Fibroblast of lung (primary cell): ENCODE data around the gene TBXT.

Experiments
- CTCF ChIP-seq, 2 donors: IDR thresholded peaks in 1 of 2; conservative IDR thresholded peaks in 1 of 2; 1 replicate in 1 of 2; 2 replicates in 1 of 2; pipeline ENCODE4 v1.5.1; 2011 to 2012; ENCODE audit warnings: low read length in 2 of 2, control low read depth in 1 of 2, inconsistent platforms in 1 of 2, low read depth in 1 of 2, mild to moderate bottlenecking in 1 of 2
- EZH2 ChIP-seq: IDR thresholded peaks from 2 replicates; pipeline ENCODE4 v1.5.1; 2012; ENCODE audit warnings: low read length, control low read depth, mild to moderate bottlenecking; ENCODE audit errors: missing control alignments

GRCh38 chr6:166173281-166173951, 5.8 kb upstream of the TBXT start:
- TF ChIP-seq CTCF (conservative IDR thresholded peaks at IDR 0.05 in 1 of 2, IDR thresholded peaks at IDR 0.05 in 1 of 2; ENCODE audit: low read depth in 1 of 2, low read length in 2 of 2) (no peak), EZH2 (no peak)
